ENCODE results near the gene PIGR.

DNA sequence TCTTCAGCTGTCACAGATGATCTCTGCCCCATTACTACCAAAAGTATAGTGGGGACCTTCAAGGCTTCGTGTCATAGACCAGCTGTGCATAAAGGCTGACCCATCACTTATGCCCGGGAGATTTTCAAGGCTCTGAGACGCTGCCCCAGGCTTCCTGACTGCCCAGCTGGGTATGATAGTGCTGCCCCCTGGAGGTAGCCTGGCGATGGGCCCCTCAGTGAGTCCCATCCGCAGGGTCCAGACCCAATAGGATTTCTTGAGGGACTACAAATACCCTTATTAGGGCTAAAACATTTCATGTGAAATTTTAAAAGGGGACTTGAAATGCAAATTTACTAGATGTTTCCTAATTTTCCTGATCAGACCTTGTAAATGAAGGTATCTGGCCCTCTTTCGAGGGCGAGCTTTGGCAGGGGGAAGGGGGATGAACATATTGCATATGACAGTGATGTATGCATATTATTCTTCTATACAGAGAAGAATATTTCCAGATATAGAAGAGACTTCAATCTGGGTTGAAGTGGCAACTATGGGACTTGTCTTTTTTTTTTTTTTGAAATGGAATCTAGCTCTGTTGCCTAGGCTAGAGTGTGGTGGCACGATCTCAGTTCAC is 12.8 kb downstream of the PIGR start:
- no peak for TF ChIP-seq EZH2 (IDR thresholded peaks at IDR 0.05; ENCODE audit: borderline replicate concordance, control insufficient read depth, low read depth, low read length)
- TF ChIP-seq MYC (IDR thresholded peaks at IDR 0.05; ENCODE audit: insufficient read depth, insufficient read length, insufficient replicate concordance, low read length, severe bottlenecking) = no peak
- TF ChIP-seq BMI1 (IDR thresholded peaks at IDR 0.05; ENCODE audit: borderline replicate concordance) = no peak
- no peak for TF ChIP-seq NFYA (IDR thresholded peaks at IDR 0.05; ENCODE audit: borderline replicate concordance, low read depth, low read length)
- TF ChIP-seq, protein P1, sequence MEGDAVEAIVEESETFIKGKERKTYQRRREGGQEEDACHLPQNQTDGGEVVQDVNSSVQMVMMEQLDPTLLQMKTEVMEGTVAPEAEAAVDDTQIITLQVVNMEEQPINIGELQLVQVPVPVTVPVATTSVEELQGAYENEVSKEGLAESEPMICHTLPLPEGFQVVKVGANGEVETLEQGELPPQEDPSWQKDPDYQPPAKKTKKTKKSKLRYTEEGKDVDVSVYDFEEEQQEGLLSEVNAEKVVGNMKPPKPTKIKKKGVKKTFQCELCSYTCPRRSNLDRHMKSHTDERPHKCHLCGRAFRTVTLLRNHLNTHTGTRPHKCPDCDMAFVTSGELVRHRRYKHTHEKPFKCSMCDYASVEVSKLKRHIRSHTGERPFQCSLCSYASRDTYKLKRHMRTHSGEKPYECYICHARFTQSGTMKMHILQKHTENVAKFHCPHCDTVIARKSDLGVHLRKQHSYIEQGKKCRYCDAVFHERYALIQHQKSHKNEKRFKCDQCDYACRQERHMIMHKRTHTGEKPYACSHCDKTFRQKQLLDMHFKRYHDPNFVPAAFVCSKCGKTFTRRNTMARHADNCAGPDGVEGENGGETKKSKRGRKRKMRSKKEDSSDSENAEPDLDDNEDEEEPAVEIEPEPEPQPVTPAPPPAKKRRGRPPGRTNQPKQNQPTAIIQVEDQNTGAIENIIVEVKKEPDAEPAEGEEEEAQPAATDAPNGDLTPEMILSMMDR (IDR thresholded peaks at IDR 0.05 in 2 of 3, conservative IDR thresholded peaks at IDR 0.05 in 1 of 3; ENCODE audit: control insufficient read depth in 2 of 3, extremely low read depth in 1 of 3, insufficient read depth in 1 of 3, low read depth in 3 of 3, low read length in 3 of 3) = peak; percentile 84 to 92 (median 90)
- TF ChIP-seq NFIC (IDR thresholded peaks at IDR 0.05; ENCODE audit: low read depth, low read length) = no peak
- TF ChIP-seq POLR2A (IDR thresholded peaks at IDR 0.05; ENCODE audit: low read depth, low read length) = no peak
- no peak for TF ChIP-seq EP300 (IDR thresholded peaks at IDR 0.05; ENCODE audit: borderline replicate concordance in 1 of 2, control insufficient read depth in 1 of 2, low read depth in 2 of 2, low read length in 2 of 2)
